B cell (primary cell): ENCODE measurements around the gene POLD1. TPM values are rescaled to one million over a fixed set of nuclear protein-coding genes. Genes with fewer than 3 reads are reported as not detected.
A peak's percentile ranks its signal among the peaks of the same experiment; 100 is the strongest.

Source experiments
- ATAC-seq: fragments of 200-7000 bp; cut with Tn5 transposase; one replicate; pipeline ENCODE4 v1.10.0; 2021; ENCODE audit warnings: low read depth, mild to moderate bottlenecking, moderate number of reproducible peaks, moderate library complexity
- CTCF ChIA-PET: fragments of 350-600 bp; sonication (Branson Sonifier 250); formaldehyde crosslinking; loops from one replicate; lab custom pipeline; 2021; ENCODE audit warnings: antibody characterized with exemption, inconsistent platforms; lab: Charles Lee
- POLR2A ChIA-PET: fragments of 350-600 bp; sonication (Branson Sonifier 250); formaldehyde crosslinking; loops from one replicate; lab custom pipeline; 2021; ENCODE audit warnings: antibody characterized with exemption; lab: Charles Lee
- DNase-seq: peaks from one replicate; pipeline ENCODE4 v3.0.0; 2013
- H2AFZ ChIP-seq: 2 replicates; pipeline ENCODE4 v1.6.1; 2012; ENCODE audit warnings: mild to moderate bottlenecking, low read depth, low read length; ENCODE audit not compliant: insufficient read depth, poor library complexity, severe bottlenecking
- H3K27ac ChIP-seq, 2 donors: 1 replicate in 1 of 2; 2 replicates in 1 of 2; pipeline ENCODE4 v1.5.1; 2012 to 2013; ENCODE audit warnings: low read length in 2 of 2, mild to moderate bottlenecking in 2 of 2, moderate library complexity in 1 of 2
- H3K27me3 ChIP-seq, 4 experiments: fragments of 200-600 bp in 1 of 4; sonication (generic) in 1 of 4; replicated peaks in 1 of 4; 1 replicate in 2 of 4; 2 replicates in 2 of 4; pipeline versions ENCODE4 v1.6.1 to v1.7.0; 2013 to 2016; ENCODE audit warnings: low read length in 3 of 4, mild to moderate bottlenecking in 2 of 4, mixed read lengths in 1 of 4, moderate library complexity in 1 of 4; ENCODE audit not compliant: insufficient read depth in 4 of 4, control insufficient read depth in 3 of 4; ENCODE audit errors: control extremely low read depth in 1 of 4
- H3K36me3 ChIP-seq, 2 experiments: replicated peaks in 1 of 2; 1 replicate in 1 of 2; 2 replicates in 1 of 2; pipeline versions ENCODE4 v1.6.1 to v1.7.1; 2013; ENCODE audit warnings: low read length in 1 of 2; ENCODE audit not compliant: insufficient read depth in 2 of 2, control insufficient read depth in 1 of 2; ENCODE audit errors: control extremely low read depth in 1 of 2, extremely low read depth in 1 of 2
- H3K4me1 ChIP-seq, 2 donors: fragments of 200-600 bp in 1 of 2; sonication (generic) in 1 of 2; 1 replicate in 1 of 2; 2 replicates in 1 of 2; pipeline versions ENCODE4 v1.5.1 to v1.6.1; 2013 to 2017; ENCODE audit warnings: low read length in 2 of 2; ENCODE audit not compliant: control insufficient read depth in 2 of 2, insufficient read depth in 2 of 2
- H3K4me2 ChIP-seq: replicated peaks from 2 replicates; pipeline ENCODE3; 2012; ENCODE audit warnings: mild to moderate bottlenecking, low read depth, low read length; ENCODE audit not compliant: poor library complexity, severe bottlenecking
- H3K4me3 ChIP-seq, 5 experiments: fragments of 200-600 bp in 1 of 5; sonication (generic) in 1 of 5; 1 replicate in 3 of 5; 2 replicates in 2 of 5; pipeline versions ENCODE4 v1.5.1 to v1.7.0; 2011 to 2016; ENCODE audit warnings: low read length in 4 of 5, mild to moderate bottlenecking in 4 of 5, low read depth in 2 of 5, control low read depth in 1 of 5, moderate library complexity in 1 of 5; ENCODE audit not compliant: insufficient read depth in 1 of 5; ENCODE audit errors: control extremely low read depth in 1 of 5, extremely low read depth in 1 of 5
- H3K79me2 ChIP-seq: fragments of 200-600 bp; sonication (generic); one replicate; pipeline ENCODE4 v1.6.0; 2016; ENCODE audit warnings: low read length; ENCODE audit not compliant: control insufficient read depth, insufficient read depth
- H3K9ac ChIP-seq: fragments of 200-600 bp; sonication (generic); 2 replicates; pipeline ENCODE4 v1.6.1; 2017; ENCODE audit warnings: mild to moderate bottlenecking, low read length, moderate library complexity
- H3K9me3 ChIP-seq, 3 donors: one replicate each; pipeline versions ENCODE4 v1.6.1 to v1.7.1; 2013; ENCODE audit warnings: low read length in 2 of 3; ENCODE audit not compliant: control insufficient read depth in 2 of 3, insufficient read depth in 1 of 3; ENCODE audit errors: control extremely low read depth in 1 of 3
- H4K20me1 ChIP-seq: 2 replicates; pipeline ENCODE4 v1.6.0; 2012; ENCODE audit warnings: mild to moderate bottlenecking, low read length; ENCODE audit not compliant: insufficient read depth, control insufficient read depth, poor library complexity, severe bottlenecking
- H3K27ac Mint-ChIP-seq: one replicate; pipeline ENCODE4 v1.8.0; 2021; ENCODE audit warnings: mixed read lengths
- H3K27me3 Mint-ChIP-seq: one replicate; pipeline ENCODE4 v1.8.0; 2021; ENCODE audit warnings: mixed read lengths
- H3K4me1 Mint-ChIP-seq: one replicate; pipeline ENCODE4 v1.8.0; 2021; ENCODE audit warnings: mixed read lengths
- H3K4me3 Mint-ChIP-seq: one replicate; pipeline ENCODE4 v1.8.0; 2021; ENCODE audit warnings: mixed read lengths
- H3K9me3 Mint-ChIP-seq: one replicate; pipeline ENCODE4 v1.8.0; 2022; ENCODE audit warnings: mixed read lengths; ENCODE audit not compliant: insufficient read depth
- CTCF ChIP-seq: fragments of 200-600 bp; IDR thresholded peaks from one replicate; pipeline ENCODE4 v1.8.0; 2022; ENCODE audit warnings: antibody characterized with exemption, mild to moderate bottlenecking
- EZH2 ChIP-seq: IDR thresholded peaks from 2 replicates; pipeline ENCODE4 v1.6.1; 2012; ENCODE audit warnings: borderline replicate concordance, low read depth, mild to moderate bottlenecking, moderate library complexity, low read length; ENCODE audit not compliant: insufficient read depth, poor library complexity, severe bottlenecking
- WGBS: methylation state at CpG from one replicate; pipeline ENCODE4 v1.1.5; 2013; ENCODE audit warnings: missing lambda C conversion rate; ENCODE audit not compliant: insufficient coverage; 5-methylcytosine and 5-hydroxymethylcytosine counted together
- intact Hi-C: fragments of 100-400 bp; cut with micrococcal nuclease; formaldehyde crosslinking; loops from one replicate; pipeline ENCODE4 v1.10.0; 2022
- polyA plus RNA-seq: library from polyadenylated mRNA; depleted of rRNA; stranded (reverse); fragments of >200 nt; gene quantifications from 2 replicates; pipeline ENCODE4 v1.2.3, GENCODE V29; 2012
- total RNA-seq, 2 donors: library from RNA; stranded (reverse); fragments of 120-200 nt in 1 of 2; gene quantifications; 1 replicate in 1 of 2; 2 replicates in 1 of 2; pipeline versions ENCODE4 v1.2.3 to v1.2.4, GENCODE V29; 2013 to 2022

POLD1 gene
- total and polyA plus RNA-seq, 2 donors (not counting 1 experiment from before 2014, with no cell fraction given): 43.6 to 65.2 TPM

DNA sequence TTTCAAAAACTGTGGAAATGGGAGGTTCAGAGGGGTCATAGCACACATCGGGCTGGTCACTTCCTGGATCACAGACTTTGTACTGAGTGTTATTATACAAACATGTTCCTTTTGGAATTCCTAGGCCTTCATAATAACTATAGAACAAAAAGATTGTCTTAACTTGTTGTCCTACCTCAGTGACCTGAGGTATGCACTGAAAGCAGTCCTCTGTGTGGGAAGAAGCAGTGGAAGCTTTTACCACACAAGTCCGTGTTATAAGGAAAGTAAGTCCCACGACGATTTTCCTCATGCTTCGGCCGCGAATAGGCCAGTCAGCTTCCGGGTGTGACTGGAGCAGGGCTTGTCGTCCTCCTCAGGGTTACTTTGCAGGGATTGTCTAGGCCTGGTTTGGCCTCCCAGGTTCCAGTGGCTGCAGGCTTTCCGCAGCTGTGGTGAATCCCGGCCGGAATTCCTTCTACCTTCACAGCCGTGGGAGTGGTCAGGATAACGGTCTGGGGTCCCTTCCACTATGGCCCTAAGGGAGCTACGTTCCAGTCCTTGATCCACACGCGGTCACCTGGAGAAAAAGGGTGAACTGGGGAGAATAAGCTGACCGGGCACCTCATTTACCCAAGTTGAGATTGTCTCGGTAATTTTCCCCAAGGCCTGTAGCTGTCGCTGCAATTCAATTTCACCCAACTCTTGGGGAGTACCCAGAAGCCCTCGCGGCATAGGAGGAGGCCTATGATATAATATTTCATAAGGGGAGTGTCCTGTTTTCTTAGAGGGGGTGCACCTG, 34.7 kb upstream of the POLD1 start:
- ATAC-seq (no peak), DNase-seq (no peak)
- H3K4me3 Mint-ChIP-seq: no peak overlapping the region
- no peaks in the 10 kb centered on the region for H3K27me3 ChIP-seq
- TF ChIP-seq CTCF (no peak), EZH2 (no peak)
- H3K4me3 ChIP-seq: no peak overlapping the region
- no peak overlapping the region for H3K4me2 ChIP-seq
- intact Hi-C loops: no loop called here
- H3K4me1 Mint-ChIP-seq: peaks cover 57% of the 10 kb centered on the region
- H3K79me2 ChIP-seq: peaks cover 31% of the 10 kb centered on the region
- no peaks in the 10 kb centered on the region for H3K36me3 ChIP-seq
- H3K9ac ChIP-seq: no peak overlapping the region
- no peak overlapping the region for H2AFZ ChIP-seq
- WGBS: 86% methylated on average over 8 of the region's 22 CpGs
- H3K27me3 Mint-ChIP-seq: no peaks in the 10 kb centered on the region
- ChIA-PET CTCF (interaction anchor here (0.9 to 4.5 kb wide), 2 partner anchors 10 to 21 kb away, joined by 5 to 20 read pairs; partner anchors contain the start of gene KCNC3), POLR2A (interaction anchor here (9.3 kb wide), 1 partner anchor 18 kb away, joined by 122 read pairs; the partner anchor contains the start of gene KCNC3)
- H3K27ac Mint-ChIP-seq: peak overlapping the region; percentile 96
- peaks cover 0 to 9% (median 0%) of the 10 kb centered on the region in 3 donors for H3K9me3 ChIP-seq
- H3K27ac ChIP-seq: peak overlapping the region in 1 of 2 donors; percentile 91
- H3K4me1 ChIP-seq: peaks cover 61 to 69% of the 10 kb centered on the region in 2 donors
- H4K20me1 ChIP-seq: no peaks in the 10 kb centered on the region
- no peaks in the 10 kb centered on the region for H3K9me3 Mint-ChIP-seq

DNA sequence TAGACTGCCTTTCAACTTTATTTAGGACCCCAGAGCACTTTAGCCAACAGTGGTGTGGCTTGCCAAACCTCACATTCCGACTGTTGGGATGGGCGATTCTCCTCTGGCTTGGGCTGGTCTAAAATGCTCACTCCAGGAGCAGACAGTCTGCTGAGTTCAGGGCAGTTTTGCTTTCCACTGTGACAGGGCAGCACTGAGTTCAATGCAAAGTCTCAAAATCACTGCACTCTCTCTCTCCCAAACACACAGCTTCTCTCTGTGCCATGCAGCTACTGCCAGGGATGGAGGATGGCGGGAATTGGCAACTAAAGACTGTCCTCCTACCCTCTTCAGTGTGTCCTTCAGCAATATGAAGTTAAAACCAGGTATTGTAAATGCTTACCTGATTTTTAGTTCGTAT, 31.9 kb upstream of the POLD1 start:
- Histone ChIP-seq H3K27me3 (no peaks in the 10 kb centered on the region), H4K20me1 (no peaks in the 10 kb centered on the region), H3K27ac (no peak overlapping the region), H3K79me2 (peaks cover 30% of the 10 kb centered on the region), H3K4me2 (no peak overlapping the region), H3K9ac (no peak overlapping the region), H2AFZ (no peak overlapping the region), H3K4me1 (peaks cover 40 to 50% of the 10 kb centered on the region in 2 donors), H3K9me3 (no peaks in the 10 kb centered on the region), H3K36me3 (no peaks in the 10 kb centered on the region), H3K4me3 (no peak overlapping the region)
- Mint-ChIP-seq H3K9me3 (no peaks in the 10 kb centered on the region), H3K4me3 (no peak overlapping the region), H3K27me3 (no peaks in the 10 kb centered on the region), H3K4me1 (peaks cover 45% of the 10 kb centered on the region), H3K27ac (no peak overlapping the region)
- POLR2A ChIA-PET: interaction anchor here (0.9 to 2.1 kb wide), 2 partner anchors 11 to 23 kb away, joined by 5 to 12 read pairs; partner anchors contain the start of gene KCNC3
- CTCF ChIA-PET: interaction anchor here (1.0 to 4.5 kb wide), 9 partner anchors 9 to 570 kb away, joined by 3 to 20 read pairs (median 3); partner anchors contain the start of genes KCNC3 and NR1H2
- intact Hi-C loops: no loop called here
- WGBS: 100% methylated on average over 2 of the region's 4 CpGs
- no peak for TF ChIP-seq CTCF
- TF ChIP-seq EZH2: no peak
- ATAC-seq (no peak), DNase-seq (no peak)
